Uterus (tissue), 4 donors: ENCODE results near the gene RAB43. TPM values are rescaled to one million over a fixed set of nuclear protein-coding genes. Genes with fewer than 3 reads are reported as not detected.

Source experiments
- DNase-seq, 2 donors: peaks; one replicate each; pipeline ENCODE4 v3.0.0-alpha.2; 2019 to 2020
- H3K27ac ChIP-seq, 2 donors: fragments of 200-600 bp; sonication (generic); 1 replicate in 1 of 2; 2 replicates in 1 of 2; pipeline ENCODE4 v1.5.1; 2016 to 2018
- H3K27me3 ChIP-seq, 2 donors: fragments of 200-600 bp; sonication (generic); one replicate each; pipeline ENCODE4 v1.5.1; 2018 to 2019; ENCODE audit warnings: control low read depth in 1 of 2
- H3K36me3 ChIP-seq, 2 donors: fragments of 200-600 bp; sonication (generic); one replicate each; pipeline ENCODE4 v1.5.1; 2019; ENCODE audit warnings: control low read depth in 1 of 2
- H3K4me1 ChIP-seq, 2 donors: fragments of 200-600 bp; sonication (generic); one replicate each; pipeline ENCODE4 v1.5.1; 2018 to 2019; ENCODE audit warnings: control low read depth in 1 of 2
- H3K4me3 ChIP-seq, 2 donors: fragments of 200-600 bp; sonication (generic); 1 replicate in 1 of 2; 2 replicates in 1 of 2; pipeline ENCODE4 v1.5.1; 2018 to 2019; ENCODE audit warnings: mild to moderate bottlenecking in 1 of 2
- H3K9me3 ChIP-seq, 2 donors: fragments of 200-600 bp; sonication (generic); one replicate each; pipeline ENCODE4 v1.5.1; 2019; ENCODE audit warnings: control low read depth in 1 of 2
- POLR2A ChIP-seq, 2 donors: fragments of 450-650 bp; IDR thresholded peaks; one replicate each; pipeline ENCODE4 v1.6.1; 2016; ENCODE audit warnings: antibody characterized with exemption in 2 of 2, mild to moderate bottlenecking in 1 of 2, moderate library complexity in 1 of 2
- intact Hi-C: fragments of 100-400 bp; cut with DNase I; formaldehyde crosslinking; loops from one replicate; pipeline ENCODE4 v1.15.1; 2023; ENCODE audit warnings: low total_unique reads
- total RNA-seq, 4 donors: library from RNA; depleted of rRNA in 3 of 4; stranded (reverse); fragments of >200 nt in 3 of 4; gene quantifications; one replicate each; pipeline versions ENCODE4 v1.1.0 to v1.2.4, GENCODE V29; 2014 to 2023
- TF ChIP-seq, protein P1 (sequence below), 4 experiments: fragments of 200-600 bp in 2 of 4; fragments of 450-650 bp in 2 of 4; sonication (generic) in 2 of 4; IDR thresholded peaks; one replicate each; pipeline ENCODE4 v1.5.1; 2016 to 2019; ENCODE audit warnings: antibody characterized with exemption in 4 of 4, mild to moderate bottlenecking in 2 of 4, moderate library complexity in 1 of 4
- donor health status: DM: yes; HTN: yes; CAD: no.

RAB43 gene
- total RNA-seq, 4 donors from 2014 or later, result 10.8 to 38.2 (median 26.8) TPM

GRCh38 chr3:129051871-129052340 is 69.7 kb downstream of the RAB43 start:
- Histone ChIP-seq H3K36me3 (no peaks in the 10 kb centered on the region), H3K4me3 (no peak overlapping the region), H3K9me3 (no peaks in the 10 kb centered on the region), H3K27me3 (no peaks in the 10 kb centered on the region), H3K4me1 (peaks cover 5% of the 10 kb centered on the region in 2 donors), H3K27ac (no peak overlapping the region)
- no peak for DNase-seq
- TF ChIP-seq POLR2A (IDR thresholded peaks at IDR 0.05), result no peak
- TF ChIP-seq, protein P1, sequence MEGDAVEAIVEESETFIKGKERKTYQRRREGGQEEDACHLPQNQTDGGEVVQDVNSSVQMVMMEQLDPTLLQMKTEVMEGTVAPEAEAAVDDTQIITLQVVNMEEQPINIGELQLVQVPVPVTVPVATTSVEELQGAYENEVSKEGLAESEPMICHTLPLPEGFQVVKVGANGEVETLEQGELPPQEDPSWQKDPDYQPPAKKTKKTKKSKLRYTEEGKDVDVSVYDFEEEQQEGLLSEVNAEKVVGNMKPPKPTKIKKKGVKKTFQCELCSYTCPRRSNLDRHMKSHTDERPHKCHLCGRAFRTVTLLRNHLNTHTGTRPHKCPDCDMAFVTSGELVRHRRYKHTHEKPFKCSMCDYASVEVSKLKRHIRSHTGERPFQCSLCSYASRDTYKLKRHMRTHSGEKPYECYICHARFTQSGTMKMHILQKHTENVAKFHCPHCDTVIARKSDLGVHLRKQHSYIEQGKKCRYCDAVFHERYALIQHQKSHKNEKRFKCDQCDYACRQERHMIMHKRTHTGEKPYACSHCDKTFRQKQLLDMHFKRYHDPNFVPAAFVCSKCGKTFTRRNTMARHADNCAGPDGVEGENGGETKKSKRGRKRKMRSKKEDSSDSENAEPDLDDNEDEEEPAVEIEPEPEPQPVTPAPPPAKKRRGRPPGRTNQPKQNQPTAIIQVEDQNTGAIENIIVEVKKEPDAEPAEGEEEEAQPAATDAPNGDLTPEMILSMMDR (IDR thresholded peaks at IDR 0.05), result no peak
- intact Hi-C loops, result no loop called here

DNA sequence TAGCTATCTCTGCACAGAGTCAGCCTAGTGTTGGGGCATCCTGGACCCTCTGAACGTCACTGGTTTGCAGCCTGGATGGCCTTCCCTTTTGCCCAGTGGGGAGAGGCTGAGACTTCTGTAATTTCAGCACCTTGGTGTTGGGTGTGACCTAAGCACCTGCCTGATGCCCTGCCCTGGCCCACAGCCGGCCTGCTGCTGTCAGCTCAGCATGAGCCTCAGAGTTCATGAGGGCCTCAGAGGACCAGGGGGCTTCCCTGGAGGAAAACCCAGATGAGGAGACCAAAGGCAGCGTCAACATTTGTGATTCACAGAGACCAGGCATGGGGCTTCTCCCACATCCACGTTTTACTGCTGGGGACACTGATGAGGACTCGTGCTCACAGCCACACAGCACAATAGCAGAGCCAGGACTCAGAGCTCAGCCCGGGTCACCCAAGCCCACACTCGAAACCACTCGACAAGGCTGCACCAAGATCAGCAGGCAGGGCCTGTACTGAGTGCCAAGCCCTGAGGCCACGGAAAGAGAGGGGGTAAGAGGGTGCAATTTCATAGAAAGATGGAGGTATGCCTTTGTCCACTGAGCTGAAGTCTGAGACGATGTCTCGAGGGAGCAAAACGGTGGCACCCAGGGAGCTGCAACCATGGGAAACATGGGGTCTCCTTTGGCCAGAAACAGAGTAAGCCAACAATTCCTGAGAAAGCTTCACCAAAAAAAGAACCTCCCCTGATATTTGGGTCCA is 70.9 kb downstream of the RAB43 start:
- DNase-seq, result no peak
- intact Hi-C loops, result no loop called here

GRCh38 chr3:129047553-129047839 is 74.1 kb downstream of the RAB43 start:
- intact Hi-C loops, result no loop called here
- Histone ChIP-seq H3K36me3 (no peaks in the 10 kb centered on the region), H3K4me3 (no peak overlapping the region), H3K27ac (no peak overlapping the region), H3K27me3 (peaks cover 0 to 10% of the 10 kb centered on the region in 2 donors), H3K4me1 (peaks cover 0 to 4% of the 10 kb centered on the region in 2 donors), H3K9me3 (no peaks in the 10 kb centered on the region)
- TF ChIP-seq, protein P1 (IDR thresholded peaks at IDR 0.05), result no peak
- no peak for TF ChIP-seq POLR2A (IDR thresholded peaks at IDR 0.05)
- no peak for DNase-seq

More for the DNA sequence above, 70.9 kb downstream of the RAB43 start:
- Histone ChIP-seq H3K27ac (no peak overlapping the region), H3K4me3 (no peak overlapping the region), H3K4me1 (peaks cover 5 to 6% of the 10 kb centered on the region in 2 donors), H3K27me3 (peaks cover 0 to 8% of the 10 kb centered on the region in 2 donors), H3K9me3 (no peaks in the 10 kb centered on the region), H3K36me3 (no peaks in the 10 kb centered on the region)
- TF ChIP-seq, protein P1 (IDR thresholded peaks at IDR 0.05), result no peak
- TF ChIP-seq POLR2A (IDR thresholded peaks at IDR 0.05), result no peak

DNA sequence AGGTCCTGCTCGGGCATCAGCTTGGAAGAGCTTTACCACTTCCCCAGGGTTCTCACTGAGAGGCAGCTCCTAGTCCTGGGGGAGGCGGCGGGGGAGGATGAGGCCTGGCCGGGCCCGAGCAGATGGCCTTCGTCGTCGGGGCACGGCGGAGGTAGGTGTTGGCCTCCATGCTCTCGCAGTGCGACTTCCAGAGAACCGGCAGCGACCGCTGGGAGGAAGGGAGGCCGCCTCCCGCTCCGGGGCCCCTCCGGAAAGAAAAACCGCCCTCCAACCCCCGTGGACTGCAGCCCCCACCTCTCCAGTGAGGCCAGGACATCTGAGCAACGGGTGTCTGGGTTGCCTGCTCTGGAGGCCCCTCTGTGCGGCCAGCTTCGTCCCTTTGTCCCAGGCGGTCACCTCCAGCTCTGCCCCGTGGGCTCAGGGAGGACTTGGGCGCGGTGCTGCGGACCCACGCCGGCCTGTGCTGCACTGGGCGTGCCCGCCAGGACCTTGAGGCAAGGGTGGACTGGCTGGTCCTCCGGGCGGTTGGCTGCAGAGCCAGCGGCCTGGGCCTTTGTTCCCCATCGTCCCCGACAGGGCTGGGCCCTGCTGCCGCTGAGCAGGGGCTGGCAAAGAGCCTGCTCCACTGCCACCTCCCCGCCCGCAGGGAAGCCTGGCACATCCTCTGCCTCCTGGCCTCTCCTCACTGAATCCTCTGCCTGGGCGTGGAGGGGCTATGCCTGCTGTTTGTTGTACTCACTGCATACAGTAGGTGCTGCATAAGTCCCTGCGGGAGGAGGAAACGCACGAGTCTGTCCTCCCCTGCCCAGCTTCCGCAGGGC is 74.7 kb downstream of the RAB43 start:
- Histone ChIP-seq H3K9me3 (no peaks in the 10 kb centered on the region), H3K27ac (no peak overlapping the region), H3K4me3 (no peak overlapping the region), H3K36me3 (no peaks in the 10 kb centered on the region), H3K4me1 (peaks cover 0 to 4% of the 10 kb centered on the region in 2 donors), H3K27me3 (peaks cover 0 to 10% of the 10 kb centered on the region in 2 donors)
- TF ChIP-seq, protein P1 (IDR thresholded peaks at IDR 0.05), result no peak
- no peak for TF ChIP-seq POLR2A (IDR thresholded peaks at IDR 0.05)
- no peak for DNase-seq
- intact Hi-C loops, result no loop called here
